ENCODE measurements around the gene DERA.

The DERA gene

DNA sequence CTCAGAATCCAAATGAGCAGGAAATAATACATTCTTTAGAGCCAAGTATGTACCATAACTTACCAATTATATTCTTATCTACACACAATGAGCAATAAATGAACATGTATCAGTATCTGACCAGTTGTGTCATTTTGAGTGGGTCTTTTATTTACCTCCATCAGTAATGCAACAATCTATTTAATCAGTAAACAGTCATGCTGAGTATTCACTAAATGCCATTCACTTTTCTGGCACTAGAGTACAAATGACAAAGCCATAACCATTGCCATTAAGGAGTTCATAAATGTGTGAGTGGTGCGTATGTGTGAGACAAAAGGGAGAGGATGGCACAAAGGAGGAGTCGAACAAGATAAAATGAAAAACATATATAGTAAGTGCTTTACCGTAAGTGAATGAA lies 30.4 kb upstream of the DERA start:
- Histone ChIP-seq H3K36me3 (ENCODE audit: control insufficient read depth in 2 of 2, insufficient read depth in 2 of 2, low read length in 2 of 2) (peaks cover 0 to 3% of the 10 kb centered on the region in 2 donors), H3K27ac (ENCODE audit: low read depth in 2 of 2, low read length in 2 of 2) (no peak overlapping the region), H3K9ac (ENCODE audit: low read depth in 1 of 2, low read length in 2 of 2) (no peak overlapping the region), H3K4me1 (ENCODE audit: control insufficient read depth in 2 of 2, insufficient read depth in 2 of 2, low read length in 2 of 2) (peaks cover 12 to 16% of the 10 kb centered on the region in 2 donors), H3K9me3 (ENCODE audit: control insufficient read depth in 2 of 2, low read length in 2 of 2) (no peaks in the 10 kb centered on the region), H3K27me3 (ENCODE audit: control insufficient read depth in 2 of 2, insufficient read depth in 2 of 2, low read length in 2 of 2) (no peaks in the 10 kb centered on the region), H3K4me3 (ENCODE audit: low read length in 2 of 2) (no peak overlapping the region)

DNA sequence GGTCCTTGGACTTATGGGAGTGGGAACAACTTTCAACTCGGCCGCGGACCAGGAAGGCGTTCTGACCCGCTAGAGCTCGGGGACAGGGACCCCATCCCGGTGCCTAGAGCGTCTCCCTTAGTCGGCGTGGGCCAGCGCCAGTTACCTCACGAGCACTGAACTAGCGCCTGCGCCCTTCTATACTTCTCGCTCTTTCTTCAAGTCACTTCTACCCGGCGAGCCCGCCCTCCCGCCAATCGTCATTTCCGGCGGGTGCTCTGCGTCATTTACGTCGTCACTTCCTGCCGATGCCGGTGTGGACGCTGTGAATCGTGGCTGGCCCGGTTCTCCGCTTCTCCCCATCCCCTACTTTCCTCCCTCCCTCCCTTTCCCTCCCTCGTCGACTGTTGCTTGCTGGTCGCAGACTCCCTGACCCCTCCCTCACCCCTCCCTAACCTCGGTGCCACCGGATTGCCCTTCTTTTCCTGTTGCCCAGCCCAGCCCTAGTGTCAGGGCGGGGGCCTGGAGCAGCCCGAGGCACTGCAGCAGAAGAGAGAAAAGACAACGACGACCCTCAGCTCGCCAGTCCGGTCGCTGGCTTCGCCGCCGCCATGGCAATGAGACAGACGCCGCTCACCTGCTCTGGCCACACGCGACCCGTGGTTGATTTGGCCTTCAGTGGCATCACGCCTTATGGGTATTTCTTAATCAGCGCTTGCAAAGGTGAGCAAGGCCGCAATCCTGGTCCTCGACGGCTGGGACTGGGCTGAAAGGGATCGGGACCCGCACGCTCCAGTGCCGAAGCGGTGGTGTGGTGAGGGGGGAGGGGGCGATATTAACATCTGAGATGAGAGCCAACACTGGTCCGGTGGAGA lies 28.8 kb upstream of the DERA start, which contains the start of gene STRAP:
Gene STRAP, plus strand, starts transcription at position 270 of the 854 bp plus-strand sequence. Its CDS starts 321 bp downstream, at position 591.
- Histone ChIP-seq H3K4me3 (ENCODE audit: low read length in 2 of 2) (peak within 1 kb of the TSS; percentile 95 to 98), H3K4me1 (ENCODE audit: control insufficient read depth in 2 of 2, insufficient read depth in 2 of 2, low read length in 2 of 2) (peaks cover 11 to 20% of the 10 kb centered on the region in 2 donors), H3K27ac (ENCODE audit: low read depth in 2 of 2, low read length in 2 of 2) (peak within 1 kb of the TSS; percentile 95 to 98), H3K36me3 (ENCODE audit: control insufficient read depth in 2 of 2, insufficient read depth in 2 of 2, low read length in 2 of 2) (peaks cover 6 to 9% of the 10 kb centered on the region in 2 donors), H3K27me3 (ENCODE audit: control insufficient read depth in 2 of 2, insufficient read depth in 2 of 2, low read length in 2 of 2) (no peaks in the 10 kb centered on the region), H3K9me3 (ENCODE audit: control insufficient read depth in 2 of 2, low read length in 2 of 2) (no peaks in the 10 kb centered on the region), H3K9ac (ENCODE audit: low read depth in 1 of 2, low read length in 2 of 2) (peak within 1 kb of the TSS; percentile 91 to 98)

DNA sequence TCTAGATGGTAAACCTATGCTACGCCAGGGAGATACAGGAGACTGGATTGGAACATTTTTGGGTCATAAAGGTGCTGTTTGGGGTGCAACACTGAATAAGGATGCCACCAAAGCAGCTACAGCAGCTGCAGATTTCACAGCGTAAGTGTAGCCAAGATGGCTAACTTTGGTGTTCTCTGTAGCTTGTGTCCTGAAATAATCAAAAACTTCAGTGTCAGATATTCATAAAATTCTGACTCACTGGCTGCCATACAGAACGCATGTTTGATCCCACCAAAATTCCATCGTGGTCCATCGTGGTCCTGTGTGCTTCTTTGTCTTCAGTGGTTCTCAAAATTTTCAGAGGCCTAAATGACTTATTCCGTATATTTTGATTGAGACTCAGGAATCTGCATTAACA lies 27.6 kb upstream of the DERA start:
- no peak overlapping the region for H3K27ac ChIP-seq (ENCODE audit: low read depth in 2 of 2, low read length in 2 of 2)
- peak overlapping the region; percentile 95 to 98 for H3K4me3 ChIP-seq (ENCODE audit: low read length in 2 of 2)
- H3K4me1 ChIP-seq (ENCODE audit: control insufficient read depth in 2 of 2, insufficient read depth in 2 of 2, low read length in 2 of 2) = peaks cover 11 to 20% of the 10 kb centered on the region in 2 donors
- H3K9me3 ChIP-seq (ENCODE audit: control insufficient read depth in 2 of 2, low read length in 2 of 2) = no peaks in the 10 kb centered on the region
- peaks cover 6 to 9% of the 10 kb centered on the region in 2 donors for H3K36me3 ChIP-seq (ENCODE audit: control insufficient read depth in 2 of 2, insufficient read depth in 2 of 2, low read length in 2 of 2)
- peak overlapping the region; percentile 29 to 98 for H3K9ac ChIP-seq (ENCODE audit: low read depth in 1 of 2, low read length in 2 of 2)
- H3K27me3 ChIP-seq (ENCODE audit: control insufficient read depth in 2 of 2, insufficient read depth in 2 of 2, low read length in 2 of 2) = no peaks in the 10 kb centered on the region

DNA sequence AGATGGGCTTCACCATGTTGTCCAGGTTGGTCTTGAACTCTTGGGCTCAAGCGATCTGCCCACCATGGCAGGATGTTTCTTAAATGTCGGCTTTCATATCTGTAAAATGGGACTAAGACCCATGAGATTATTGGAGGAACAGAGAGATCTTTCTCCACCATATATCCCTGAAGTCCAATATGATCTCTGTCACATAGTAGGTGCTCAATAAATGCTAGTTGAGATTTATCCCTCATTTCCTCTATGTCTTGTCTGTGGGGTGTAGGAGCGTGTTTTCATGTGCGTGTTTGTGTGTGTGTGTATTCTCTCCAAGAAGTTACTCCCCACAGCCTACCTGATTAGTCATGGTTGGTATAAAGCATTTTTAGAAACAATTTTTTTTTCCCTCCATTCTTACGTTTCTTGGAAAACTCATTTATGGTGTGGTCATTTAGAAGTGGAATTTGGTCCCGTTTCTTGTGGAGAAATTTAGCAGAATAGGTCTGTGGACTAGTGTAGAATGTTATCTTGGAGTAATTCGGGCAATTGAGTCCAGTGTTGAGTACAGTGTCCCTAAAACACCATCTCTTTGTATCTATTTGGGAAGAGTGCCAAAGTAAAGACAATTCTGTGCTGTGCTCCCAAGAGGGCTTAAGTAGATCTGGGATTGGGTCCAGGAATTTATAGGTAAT lies 24.6 kb upstream of the DERA start:
- no peak overlapping the region for H3K9ac ChIP-seq (ENCODE audit: low read depth in 1 of 2, low read length in 2 of 2)
- H3K4me1 ChIP-seq (ENCODE audit: control insufficient read depth in 2 of 2, insufficient read depth in 2 of 2, low read length in 2 of 2) = peaks cover 11 to 20% of the 10 kb centered on the region in 2 donors
- no peak overlapping the region for H3K4me3 ChIP-seq (ENCODE audit: low read length in 2 of 2)
- no peaks in the 10 kb centered on the region for H3K27me3 ChIP-seq (ENCODE audit: control insufficient read depth in 2 of 2, insufficient read depth in 2 of 2, low read length in 2 of 2)
- H3K36me3 ChIP-seq (ENCODE audit: control insufficient read depth in 2 of 2, insufficient read depth in 2 of 2, low read length in 2 of 2) = peaks cover 15 to 16% of the 10 kb centered on the region in 2 donors
- no peaks in the 10 kb centered on the region for H3K9me3 ChIP-seq (ENCODE audit: control insufficient read depth in 2 of 2, low read length in 2 of 2)
- no peak overlapping the region for H3K27ac ChIP-seq (ENCODE audit: low read depth in 2 of 2, low read length in 2 of 2)

DNA sequence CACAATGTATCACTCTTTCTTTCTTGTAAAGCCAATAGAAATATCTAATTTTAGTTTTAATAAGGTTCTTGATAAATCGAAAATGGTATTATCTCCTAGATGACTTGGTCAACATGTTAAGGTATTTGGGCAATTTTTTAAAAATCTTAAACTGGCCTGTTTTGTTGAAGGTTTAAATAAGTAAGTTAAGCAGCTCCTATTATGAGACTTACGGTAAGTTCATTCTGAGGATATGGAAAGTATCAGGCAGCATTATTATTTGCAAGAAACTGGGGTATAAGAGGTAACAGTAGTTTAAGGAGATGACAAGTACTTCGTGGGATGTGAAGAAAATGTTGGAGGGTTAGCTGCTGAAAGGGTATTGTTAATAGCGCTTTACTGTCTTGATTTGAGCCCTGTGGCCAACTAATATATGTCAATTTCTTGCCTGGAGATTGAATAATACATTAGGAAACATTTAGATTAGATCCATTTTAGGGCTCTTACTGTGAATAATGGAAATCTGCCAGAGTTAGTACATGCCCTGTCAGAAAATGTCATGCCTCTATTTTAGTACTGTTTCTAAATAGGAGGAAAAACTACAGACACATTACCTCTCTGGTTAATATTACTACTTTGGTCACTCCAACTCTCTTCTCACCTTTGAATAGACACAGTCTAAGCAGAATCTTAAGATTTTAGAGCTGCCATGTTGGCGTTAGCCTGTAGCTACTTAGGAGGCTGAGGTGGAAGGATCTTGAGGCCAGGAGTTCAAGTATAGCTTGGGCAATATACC lies 23.9 kb upstream of the DERA start:
- peaks cover 11 to 20% of the 10 kb centered on the region in 2 donors for H3K4me1 ChIP-seq (ENCODE audit: control insufficient read depth in 2 of 2, insufficient read depth in 2 of 2, low read length in 2 of 2)
- no peaks in the 10 kb centered on the region for H3K27me3 ChIP-seq (ENCODE audit: control insufficient read depth in 2 of 2, insufficient read depth in 2 of 2, low read length in 2 of 2)
- H3K9me3 ChIP-seq (ENCODE audit: control insufficient read depth in 2 of 2, low read length in 2 of 2) = no peaks in the 10 kb centered on the region
- no peak overlapping the region for H3K9ac ChIP-seq (ENCODE audit: low read depth in 1 of 2, low read length in 2 of 2)
- no peak overlapping the region for H3K27ac ChIP-seq (ENCODE audit: low read depth in 2 of 2, low read length in 2 of 2)
- peaks cover 15 to 16% of the 10 kb centered on the region in 2 donors for H3K36me3 ChIP-seq (ENCODE audit: control insufficient read depth in 2 of 2, insufficient read depth in 2 of 2, low read length in 2 of 2)
- H3K4me3 ChIP-seq (ENCODE audit: low read length in 2 of 2) = no peak overlapping the region

DNA sequence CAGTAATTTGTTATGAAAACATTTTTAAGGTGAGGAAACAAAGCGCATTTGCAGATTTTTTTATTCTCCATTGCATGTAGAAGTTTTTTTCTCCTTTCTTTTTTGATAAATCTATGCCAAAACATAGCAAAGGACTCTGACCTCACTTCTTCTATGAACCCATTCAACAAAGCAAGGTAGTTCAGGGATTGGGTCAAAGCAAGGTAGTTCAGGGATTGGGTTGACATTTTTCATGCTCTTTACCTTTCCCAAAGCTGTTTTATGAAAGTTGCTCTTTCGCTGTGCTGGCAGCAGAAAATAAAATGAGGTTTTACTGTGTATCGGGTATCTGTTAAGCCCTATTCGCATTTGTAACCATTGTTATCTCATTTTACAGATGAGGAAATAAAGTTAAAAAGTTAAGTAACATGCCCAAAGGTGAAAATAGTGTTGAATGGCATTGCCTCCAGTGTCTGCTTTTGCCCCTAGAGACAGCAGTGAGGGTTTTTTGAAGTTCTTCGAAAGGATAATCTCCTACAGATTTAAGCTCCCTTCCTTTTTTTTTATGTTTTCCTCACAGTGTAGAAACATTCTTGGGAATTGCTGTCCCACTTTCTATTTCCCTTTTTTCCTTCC lies 18.4 kb upstream of the DERA start:
- H3K36me3 ChIP-seq (ENCODE audit: control insufficient read depth in 2 of 2, insufficient read depth in 2 of 2, low read length in 2 of 2) = peaks cover 20 to 31% of the 10 kb centered on the region in 2 donors
- no peak overlapping the region for H3K4me3 ChIP-seq (ENCODE audit: low read length in 2 of 2)

DNA sequence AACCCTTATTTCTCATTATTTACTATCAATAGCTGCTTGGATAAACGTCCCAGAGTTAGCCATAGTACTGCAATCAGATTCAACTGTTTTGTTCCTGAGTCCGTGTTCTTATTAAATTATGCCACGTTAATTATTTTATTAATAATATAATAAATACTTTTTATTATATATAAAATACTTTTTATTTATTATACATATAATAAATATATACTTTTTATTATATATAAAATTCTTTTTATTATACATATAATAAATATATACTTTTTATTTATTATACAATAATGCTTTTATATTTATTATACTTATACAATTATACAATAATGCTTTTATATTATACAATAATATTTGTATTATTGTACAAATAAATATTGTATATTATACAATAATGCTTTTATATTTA lies 17.9 kb upstream of the DERA start:
- no peak overlapping the region for H3K4me3 ChIP-seq (ENCODE audit: low read length in 2 of 2)
- H3K36me3 ChIP-seq (ENCODE audit: control insufficient read depth in 2 of 2, insufficient read depth in 2 of 2, low read length in 2 of 2) = peaks cover 20 to 31% of the 10 kb centered on the region in 2 donors

More for the DNA sequence above, 18.4 kb upstream of the DERA start:
- H3K27me3 ChIP-seq (ENCODE audit: control insufficient read depth in 2 of 2, insufficient read depth in 2 of 2, low read length in 2 of 2) = no peaks in the 10 kb centered on the region
- H3K4me1 ChIP-seq (ENCODE audit: control insufficient read depth in 2 of 2, insufficient read depth in 2 of 2, low read length in 2 of 2) = no peaks in the 10 kb centered on the region
- H3K9me3 ChIP-seq (ENCODE audit: control insufficient read depth in 2 of 2, low read length in 2 of 2) = no peaks in the 10 kb centered on the region
- H3K9ac ChIP-seq (ENCODE audit: low read depth in 1 of 2, low read length in 2 of 2) = no peak overlapping the region
- H3K27ac ChIP-seq (ENCODE audit: low read depth in 2 of 2, low read length in 2 of 2) = no peak overlapping the region

DNA sequence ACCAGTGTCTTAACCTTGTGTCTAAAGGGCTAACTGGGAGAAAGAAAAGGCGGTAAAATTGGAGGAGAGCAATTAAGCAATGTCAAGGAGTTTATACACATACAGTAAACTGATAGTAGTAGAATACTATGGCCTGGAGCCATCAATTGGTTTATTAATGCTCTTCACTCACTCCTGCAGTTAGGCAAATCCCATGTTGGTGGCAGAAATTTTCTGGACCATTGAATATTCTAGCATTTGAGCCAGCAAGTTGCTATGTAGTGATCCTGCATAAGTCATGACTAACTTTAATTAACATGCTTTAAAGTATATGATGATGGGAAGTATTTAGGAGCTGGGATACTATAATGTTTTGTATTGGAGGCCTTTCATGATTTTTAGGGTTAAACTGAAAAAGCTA lies 14.3 kb upstream of the DERA start:
- H3K4me1 ChIP-seq (ENCODE audit: control insufficient read depth in 2 of 2, insufficient read depth in 2 of 2, low read length in 2 of 2) = no peaks in the 10 kb centered on the region
- no peaks in the 10 kb centered on the region for H3K27me3 ChIP-seq (ENCODE audit: control insufficient read depth in 2 of 2, insufficient read depth in 2 of 2, low read length in 2 of 2)
- no peak overlapping the region for H3K9ac ChIP-seq (ENCODE audit: low read depth in 1 of 2, low read length in 2 of 2)
- H3K9me3 ChIP-seq (ENCODE audit: control insufficient read depth in 2 of 2, low read length in 2 of 2) = no peaks in the 10 kb centered on the region
- no peak overlapping the region for H3K4me3 ChIP-seq (ENCODE audit: low read length in 2 of 2)
- peaks cover 26 to 34% of the 10 kb centered on the region in 2 donors for H3K36me3 ChIP-seq (ENCODE audit: control insufficient read depth in 2 of 2, insufficient read depth in 2 of 2, low read length in 2 of 2)
- no peak overlapping the region for H3K27ac ChIP-seq (ENCODE audit: low read depth in 2 of 2, low read length in 2 of 2)

More for the DNA sequence above, 17.9 kb upstream of the DERA start:
- Histone ChIP-seq H3K27me3 (ENCODE audit: control insufficient read depth in 2 of 2, insufficient read depth in 2 of 2, low read length in 2 of 2) (no peaks in the 10 kb centered on the region), H3K4me1 (ENCODE audit: control insufficient read depth in 2 of 2, insufficient read depth in 2 of 2, low read length in 2 of 2) (no peaks in the 10 kb centered on the region), H3K9me3 (ENCODE audit: control insufficient read depth in 2 of 2, low read length in 2 of 2) (no peaks in the 10 kb centered on the region), H3K27ac (ENCODE audit: low read depth in 2 of 2, low read length in 2 of 2) (no peak overlapping the region), H3K9ac (ENCODE audit: low read depth in 1 of 2, low read length in 2 of 2) (no peak overlapping the region)

DNA sequence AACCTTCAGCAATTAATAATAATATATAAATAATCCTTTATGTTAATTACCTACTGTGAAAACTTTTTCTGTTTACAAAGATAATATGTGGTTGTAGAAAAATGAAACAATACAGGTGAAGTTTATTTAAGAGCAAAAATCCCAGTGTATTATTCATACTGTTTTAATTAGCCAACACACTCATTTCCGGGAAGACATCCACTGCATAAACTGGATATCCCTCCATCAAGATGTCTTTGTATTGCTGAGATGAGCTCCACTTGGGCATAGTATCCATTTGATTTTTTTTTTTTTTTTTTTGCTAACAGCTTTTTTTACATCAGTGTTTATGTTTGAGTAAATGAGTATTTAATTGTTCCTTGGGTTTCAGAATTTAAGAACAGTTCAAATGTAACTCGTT lies 13.7 kb upstream of the DERA start:
- Histone ChIP-seq H3K27me3 (ENCODE audit: control insufficient read depth in 2 of 2, insufficient read depth in 2 of 2, low read length in 2 of 2) (no peaks in the 10 kb centered on the region), H3K9ac (ENCODE audit: low read depth in 1 of 2, low read length in 2 of 2) (no peak overlapping the region), H3K27ac (ENCODE audit: low read depth in 2 of 2, low read length in 2 of 2) (no peak overlapping the region), H3K4me3 (ENCODE audit: low read length in 2 of 2) (no peak overlapping the region), H3K36me3 (ENCODE audit: control insufficient read depth in 2 of 2, insufficient read depth in 2 of 2, low read length in 2 of 2) (peaks cover 30 to 35% of the 10 kb centered on the region in 2 donors), H3K4me1 (ENCODE audit: control insufficient read depth in 2 of 2, insufficient read depth in 2 of 2, low read length in 2 of 2) (no peaks in the 10 kb centered on the region), H3K9me3 (ENCODE audit: control insufficient read depth in 2 of 2, low read length in 2 of 2) (no peaks in the 10 kb centered on the region)
